T follicular helper cell (primary cell): Measurements from ENCODE around the gene LAIR2.
"Not testable (repeated sequence)": the region's sequence is repeated elsewhere in the genome, so short reads cannot be mapped to it uniquely, and the experiment has no call there.

ENCODE experiments used
- DNase-seq: peaks from one replicate; pipeline ENCODE4 v3.0.0-alpha.2; 2020; ENCODE audit warnings: low read depth

The LAIR2 gene

GRCh38 chr19:54493967-54494585, 8.6 kb upstream of the LAIR2 start:
- no peak for DNase-seq

- not testable (repeated sequence) for DNase-seq
Observed at GRCh38 chr19:54495284-54495683, 7.3 kb upstream of the LAIR2 start.

GRCh38 chr19:54497747-54498450, 4.7 kb upstream of the LAIR2 start:
- DNase-seq: not testable (repeated sequence)

- not testable (repeated sequence) for DNase-seq
Observed at GRCh38 chr19:54498451-54498772, 4.2 kb upstream of the LAIR2 start.

- DNase-seq: not testable (repeated sequence)
Observed at GRCh38 chr19:54505542-54505941, 2.9 kb downstream of the LAIR2 start.

DNA sequence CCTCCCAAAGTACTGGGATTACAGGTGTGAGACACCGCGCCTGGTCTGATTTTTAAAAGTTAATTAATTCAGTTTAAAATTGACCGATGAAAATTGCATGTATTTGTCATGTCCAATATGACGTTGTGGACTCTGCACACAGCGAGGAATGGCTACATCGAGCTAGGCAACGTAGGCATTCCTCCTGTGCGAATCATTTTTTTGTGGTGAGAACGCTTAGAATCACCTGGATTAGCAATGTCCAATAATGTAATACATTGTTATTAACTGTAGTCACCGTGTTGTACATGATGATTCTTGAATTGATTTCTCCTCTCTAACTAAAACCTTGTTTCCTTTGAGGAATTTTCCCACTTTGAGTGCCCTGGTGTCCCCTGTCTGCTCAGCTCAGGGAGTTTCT, 3.4 kb downstream of the LAIR2 start:
- DNase-seq: no peak

GRCh38 chr19:54507038-54507717, 4.5 kb downstream of the LAIR2 start:
- not testable (repeated sequence) for DNase-seq

GRCh38 chr19:54507824-54508223, 5.2 kb downstream of the LAIR2 start:
- no peak for DNase-seq

DNA sequence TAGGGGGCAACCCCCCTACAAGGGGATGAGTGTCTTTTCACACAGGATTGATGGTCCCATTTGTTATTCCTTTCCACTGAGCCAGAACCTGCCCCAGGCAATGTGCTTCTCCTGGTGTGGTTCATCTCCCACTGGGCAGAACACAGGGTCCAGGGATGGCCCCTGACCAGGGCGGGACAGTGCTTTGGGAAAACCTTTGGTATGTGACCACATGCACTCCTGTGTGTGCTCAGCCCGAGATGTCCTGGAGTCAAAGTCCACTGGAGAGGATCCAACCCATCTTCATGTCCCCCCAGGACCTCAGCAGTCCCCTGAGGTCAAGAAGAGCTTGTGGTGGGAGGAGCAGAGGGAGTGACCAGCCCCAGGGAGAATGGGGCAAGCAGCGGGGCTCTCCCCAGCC, 5.9 kb downstream of the LAIR2 start:
- DNase-seq: not testable (repeated sequence)

DNA sequence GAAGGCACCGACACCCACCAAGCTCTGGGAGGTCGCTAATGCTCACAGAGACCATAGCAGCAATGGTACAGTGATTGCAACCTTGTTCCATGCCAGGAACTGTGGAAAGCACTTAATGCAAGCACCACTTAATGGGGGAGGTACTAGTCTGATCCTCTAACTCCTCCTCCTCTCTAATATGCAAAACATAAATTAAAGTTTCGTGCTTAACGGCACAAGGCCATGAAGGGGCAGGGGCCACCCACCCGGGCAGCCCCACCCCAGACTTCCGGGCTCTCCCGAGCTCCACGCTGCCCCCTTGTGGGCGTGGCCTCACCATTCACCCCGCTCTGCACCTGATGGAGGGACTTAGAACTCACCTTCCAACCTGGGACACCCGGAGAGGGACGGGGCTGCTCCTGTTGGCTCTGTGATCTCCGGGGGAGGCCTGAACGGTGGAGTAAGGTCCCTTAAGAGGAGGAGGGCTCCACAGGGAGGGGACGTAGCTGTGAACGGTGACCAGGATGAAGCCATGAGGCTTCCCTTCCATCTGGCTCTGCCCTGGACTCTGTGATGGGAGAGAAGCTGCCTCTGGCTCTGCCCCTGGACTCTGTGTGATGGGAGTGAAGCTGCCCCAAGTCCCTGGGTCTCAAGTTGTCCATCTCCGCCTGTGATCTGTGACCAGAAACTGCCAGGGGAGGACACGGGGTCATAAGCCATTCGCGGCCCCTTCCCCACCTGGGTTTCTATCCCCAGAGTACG, 6.7 kb downstream of the LAIR2 start:
- DNase-seq: not testable (repeated sequence)

DNA sequence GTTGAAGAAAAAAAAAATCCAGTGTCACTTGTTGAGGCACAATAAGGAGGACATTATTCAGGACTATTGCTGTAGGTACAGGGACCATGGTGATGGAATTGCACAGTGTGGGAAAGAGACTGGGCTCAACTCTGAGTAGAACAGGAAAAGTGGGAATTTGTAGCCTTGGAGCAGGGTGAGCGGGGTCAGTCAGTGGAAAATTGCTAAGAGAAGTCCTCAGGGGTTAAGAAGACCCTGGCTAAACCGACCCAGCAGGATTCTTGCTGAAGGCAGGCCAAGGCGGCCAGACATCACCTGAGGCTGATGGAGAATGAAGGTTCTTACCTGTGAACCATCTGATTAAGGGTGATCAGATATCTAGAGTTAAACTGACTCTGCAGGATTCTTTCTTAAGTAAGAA, 12.5 kb downstream of the LAIR2 start:
- no peak for DNase-seq

- peak; percentile 33 for DNase-seq
Observed at GRCh38 chr19:54517483-54517882, 14.9 kb downstream of the LAIR2 start.

GRCh38 chr19:54518844-54519243, 16.2 kb downstream of the LAIR2 start:
- no peak for DNase-seq

DNA sequence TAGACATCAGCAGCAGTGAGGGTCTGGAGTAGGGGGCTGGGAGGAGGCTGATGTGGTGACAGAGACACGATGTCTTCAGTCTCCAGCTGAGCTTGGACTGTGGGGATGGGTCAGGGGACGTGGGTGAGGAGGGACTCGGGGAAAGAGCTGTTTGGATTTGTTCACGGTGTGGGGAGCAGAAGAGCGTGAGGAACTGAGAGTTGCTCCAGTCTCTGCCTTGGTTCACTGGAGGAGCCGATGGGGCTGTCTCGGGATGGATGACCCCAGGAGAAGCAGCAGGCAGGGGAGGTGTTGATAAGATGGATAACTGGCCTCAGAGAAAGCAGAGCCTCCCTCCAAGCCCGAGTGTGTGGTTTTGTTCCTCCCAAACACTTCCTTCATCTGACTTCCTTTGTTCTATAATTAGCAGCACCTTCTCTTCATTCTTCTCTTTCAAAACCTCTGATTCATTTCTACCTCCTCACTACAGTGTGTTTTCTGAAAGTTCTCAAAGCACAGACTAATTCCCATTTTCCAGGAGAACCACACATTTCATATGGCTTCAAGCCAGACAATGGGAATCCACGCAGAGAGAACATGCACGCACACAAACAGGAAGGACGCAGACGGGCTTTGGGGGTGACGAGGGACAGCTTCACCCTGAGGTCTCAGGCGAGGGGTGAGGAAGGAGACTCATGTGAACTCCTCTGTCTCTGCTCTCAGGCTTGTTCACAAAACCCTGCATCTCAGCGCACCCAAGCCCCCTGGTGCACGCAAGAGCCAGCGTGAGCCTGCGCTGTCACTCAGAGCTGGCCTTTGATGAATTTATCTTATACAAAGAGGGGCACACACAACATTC, 18.6 kb downstream of the LAIR2 start:
- DNase-seq: no peak

- no peak for DNase-seq
Observed at GRCh38 chr19:54521860-54522513, 19.4 kb downstream of the LAIR2 start.

DNA sequence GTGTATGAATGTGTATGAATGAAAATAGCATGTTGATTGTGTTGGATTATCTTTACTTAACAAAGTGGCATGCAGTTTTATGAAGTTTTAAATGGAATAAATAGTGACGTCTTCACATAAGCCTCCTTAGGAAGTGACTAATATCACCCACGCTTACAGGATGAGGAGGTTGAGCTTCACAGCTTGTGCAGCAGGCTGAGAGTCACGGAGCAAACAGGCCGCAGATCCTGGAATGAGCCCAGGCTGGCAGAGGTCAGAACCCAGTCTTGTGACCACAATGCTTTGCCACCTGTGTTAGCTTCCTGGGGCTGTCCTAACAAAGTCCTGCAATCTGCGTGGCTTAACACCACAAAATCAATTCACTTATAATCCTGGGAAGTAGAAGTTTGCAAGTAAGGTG, 20.8 kb downstream of the LAIR2 start:
- no peak for DNase-seq

DNA sequence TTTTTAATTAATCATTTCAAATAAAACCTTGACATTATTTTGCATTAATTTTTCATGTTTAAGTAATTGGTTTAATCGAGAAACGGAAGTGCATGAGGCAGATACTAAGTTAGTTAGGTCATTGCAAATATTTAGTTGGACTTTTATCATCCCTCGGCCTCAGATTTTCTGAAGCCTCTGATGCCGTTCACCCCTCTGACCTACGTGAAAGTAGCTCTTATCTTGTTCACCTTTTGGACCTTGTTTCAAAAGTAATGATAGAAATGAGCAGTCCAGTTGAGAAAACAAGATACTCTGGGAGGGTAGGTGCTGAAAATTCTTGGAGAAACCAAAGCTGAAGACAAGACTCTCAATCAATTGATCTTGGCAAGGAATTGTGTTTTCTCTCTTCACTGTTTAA, 23.0 kb downstream of the LAIR2 start:
- no peak for DNase-seq

DNA sequence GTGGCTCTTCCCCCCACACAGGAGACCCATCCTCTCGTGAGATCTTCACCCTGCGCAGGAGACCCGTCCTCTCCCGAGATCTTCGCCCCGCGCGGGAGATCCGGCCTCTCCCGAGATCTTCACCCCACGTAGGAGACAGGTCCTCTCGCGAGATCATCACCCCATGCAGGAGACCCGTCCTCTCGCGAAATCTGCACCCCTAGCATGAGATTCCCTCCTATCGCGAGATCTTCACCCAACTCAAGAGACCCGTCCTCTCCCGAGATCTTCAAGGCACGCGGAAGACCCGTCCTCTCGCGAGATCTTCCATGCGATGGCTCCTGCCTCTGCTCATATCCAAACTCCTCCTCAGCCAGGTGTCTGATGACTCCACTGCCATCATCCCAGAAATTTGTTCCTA, 24.3 kb downstream of the LAIR2 start:
- DNase-seq: no peak

DNA sequence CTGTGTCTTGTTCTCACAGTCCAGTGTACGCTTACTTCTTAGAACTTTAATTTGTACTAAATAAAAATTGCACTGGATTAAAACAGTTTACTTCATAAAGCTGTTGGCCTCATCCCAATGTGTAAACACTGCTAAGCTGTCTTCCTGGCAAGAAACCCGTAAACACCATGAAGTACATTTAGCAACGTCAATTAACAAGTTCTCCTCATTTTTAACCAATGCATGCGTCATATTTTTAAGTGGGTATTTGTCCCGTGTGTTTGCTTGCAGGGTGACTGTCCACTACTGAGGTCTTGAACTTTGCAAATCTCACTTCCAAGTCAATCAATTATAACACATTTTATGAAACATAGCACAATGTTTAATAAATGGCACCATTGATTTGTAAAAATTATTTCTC, 28.2 kb downstream of the LAIR2 start:
- DNase-seq: no peak

DNA sequence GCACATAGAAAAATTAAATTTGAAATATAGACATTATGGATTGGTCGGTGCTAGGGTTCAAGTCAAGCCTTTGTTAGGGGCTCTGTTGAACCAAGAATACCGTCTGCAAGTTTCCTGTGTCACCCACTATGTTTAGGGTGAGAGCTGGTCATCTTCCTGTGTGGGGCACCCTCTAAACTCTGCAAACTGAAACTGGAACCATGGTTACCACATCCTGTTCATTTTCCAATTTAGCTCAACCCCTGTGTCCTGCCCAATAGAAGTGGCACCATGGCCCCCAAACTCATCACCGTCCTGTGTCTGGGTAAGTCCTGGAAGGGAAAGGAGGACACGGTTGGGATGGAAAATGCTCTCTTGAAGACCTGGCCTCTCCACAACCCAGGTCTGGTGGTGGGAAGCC, 29.9 kb downstream of the LAIR2 start:
- DNase-seq: no peak

- no peak for DNase-seq
Observed at GRCh38 chr19:54533476-54533875, 30.8 kb downstream of the LAIR2 start.
